ENCODE data around the gene ZWINT. TPM values are rescaled to one million over a fixed set of nuclear protein-coding genes. Genes with fewer than 3 reads are reported as not detected.

The ZWINT gene
- total and polyA plus RNA-seq, 2 of the 8 experiments (the other 6 are each of a cell fraction or from before 2014, with no cell fraction given) = 52.1 to 71.2 TPM

DNA sequence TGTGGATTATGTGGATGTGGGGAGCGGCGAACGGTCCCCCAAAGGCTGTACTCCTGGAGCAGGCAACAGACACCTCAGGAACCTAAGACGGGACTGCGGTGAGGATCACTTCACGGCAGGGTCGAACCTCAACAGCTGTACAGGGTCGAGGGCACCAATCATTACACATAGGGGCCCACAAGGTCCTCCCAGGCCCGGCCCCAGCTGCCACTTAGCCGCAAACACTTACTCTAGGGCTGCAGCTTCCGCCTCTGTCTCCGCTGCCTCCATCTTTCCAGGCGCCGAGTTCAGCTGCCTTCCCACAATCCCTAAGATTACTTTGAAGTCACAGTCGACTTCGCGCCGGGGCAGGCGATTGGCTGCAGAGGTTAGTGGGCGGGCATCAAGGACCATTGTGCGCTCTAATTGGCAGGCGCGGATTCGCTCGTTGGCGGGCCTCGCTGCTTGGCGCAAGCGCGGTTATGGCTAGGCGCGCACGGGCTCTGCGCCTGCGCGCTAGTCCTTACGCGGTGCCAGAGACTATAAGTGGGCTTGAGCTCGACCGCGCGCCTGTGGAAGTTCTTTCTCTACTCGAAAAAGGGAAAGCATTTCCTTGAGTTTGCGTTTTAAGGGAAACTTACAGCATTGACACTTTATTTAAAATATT is at the start of gene ZWINT (continued):
- TF ChIP-seq, protein P1, sequence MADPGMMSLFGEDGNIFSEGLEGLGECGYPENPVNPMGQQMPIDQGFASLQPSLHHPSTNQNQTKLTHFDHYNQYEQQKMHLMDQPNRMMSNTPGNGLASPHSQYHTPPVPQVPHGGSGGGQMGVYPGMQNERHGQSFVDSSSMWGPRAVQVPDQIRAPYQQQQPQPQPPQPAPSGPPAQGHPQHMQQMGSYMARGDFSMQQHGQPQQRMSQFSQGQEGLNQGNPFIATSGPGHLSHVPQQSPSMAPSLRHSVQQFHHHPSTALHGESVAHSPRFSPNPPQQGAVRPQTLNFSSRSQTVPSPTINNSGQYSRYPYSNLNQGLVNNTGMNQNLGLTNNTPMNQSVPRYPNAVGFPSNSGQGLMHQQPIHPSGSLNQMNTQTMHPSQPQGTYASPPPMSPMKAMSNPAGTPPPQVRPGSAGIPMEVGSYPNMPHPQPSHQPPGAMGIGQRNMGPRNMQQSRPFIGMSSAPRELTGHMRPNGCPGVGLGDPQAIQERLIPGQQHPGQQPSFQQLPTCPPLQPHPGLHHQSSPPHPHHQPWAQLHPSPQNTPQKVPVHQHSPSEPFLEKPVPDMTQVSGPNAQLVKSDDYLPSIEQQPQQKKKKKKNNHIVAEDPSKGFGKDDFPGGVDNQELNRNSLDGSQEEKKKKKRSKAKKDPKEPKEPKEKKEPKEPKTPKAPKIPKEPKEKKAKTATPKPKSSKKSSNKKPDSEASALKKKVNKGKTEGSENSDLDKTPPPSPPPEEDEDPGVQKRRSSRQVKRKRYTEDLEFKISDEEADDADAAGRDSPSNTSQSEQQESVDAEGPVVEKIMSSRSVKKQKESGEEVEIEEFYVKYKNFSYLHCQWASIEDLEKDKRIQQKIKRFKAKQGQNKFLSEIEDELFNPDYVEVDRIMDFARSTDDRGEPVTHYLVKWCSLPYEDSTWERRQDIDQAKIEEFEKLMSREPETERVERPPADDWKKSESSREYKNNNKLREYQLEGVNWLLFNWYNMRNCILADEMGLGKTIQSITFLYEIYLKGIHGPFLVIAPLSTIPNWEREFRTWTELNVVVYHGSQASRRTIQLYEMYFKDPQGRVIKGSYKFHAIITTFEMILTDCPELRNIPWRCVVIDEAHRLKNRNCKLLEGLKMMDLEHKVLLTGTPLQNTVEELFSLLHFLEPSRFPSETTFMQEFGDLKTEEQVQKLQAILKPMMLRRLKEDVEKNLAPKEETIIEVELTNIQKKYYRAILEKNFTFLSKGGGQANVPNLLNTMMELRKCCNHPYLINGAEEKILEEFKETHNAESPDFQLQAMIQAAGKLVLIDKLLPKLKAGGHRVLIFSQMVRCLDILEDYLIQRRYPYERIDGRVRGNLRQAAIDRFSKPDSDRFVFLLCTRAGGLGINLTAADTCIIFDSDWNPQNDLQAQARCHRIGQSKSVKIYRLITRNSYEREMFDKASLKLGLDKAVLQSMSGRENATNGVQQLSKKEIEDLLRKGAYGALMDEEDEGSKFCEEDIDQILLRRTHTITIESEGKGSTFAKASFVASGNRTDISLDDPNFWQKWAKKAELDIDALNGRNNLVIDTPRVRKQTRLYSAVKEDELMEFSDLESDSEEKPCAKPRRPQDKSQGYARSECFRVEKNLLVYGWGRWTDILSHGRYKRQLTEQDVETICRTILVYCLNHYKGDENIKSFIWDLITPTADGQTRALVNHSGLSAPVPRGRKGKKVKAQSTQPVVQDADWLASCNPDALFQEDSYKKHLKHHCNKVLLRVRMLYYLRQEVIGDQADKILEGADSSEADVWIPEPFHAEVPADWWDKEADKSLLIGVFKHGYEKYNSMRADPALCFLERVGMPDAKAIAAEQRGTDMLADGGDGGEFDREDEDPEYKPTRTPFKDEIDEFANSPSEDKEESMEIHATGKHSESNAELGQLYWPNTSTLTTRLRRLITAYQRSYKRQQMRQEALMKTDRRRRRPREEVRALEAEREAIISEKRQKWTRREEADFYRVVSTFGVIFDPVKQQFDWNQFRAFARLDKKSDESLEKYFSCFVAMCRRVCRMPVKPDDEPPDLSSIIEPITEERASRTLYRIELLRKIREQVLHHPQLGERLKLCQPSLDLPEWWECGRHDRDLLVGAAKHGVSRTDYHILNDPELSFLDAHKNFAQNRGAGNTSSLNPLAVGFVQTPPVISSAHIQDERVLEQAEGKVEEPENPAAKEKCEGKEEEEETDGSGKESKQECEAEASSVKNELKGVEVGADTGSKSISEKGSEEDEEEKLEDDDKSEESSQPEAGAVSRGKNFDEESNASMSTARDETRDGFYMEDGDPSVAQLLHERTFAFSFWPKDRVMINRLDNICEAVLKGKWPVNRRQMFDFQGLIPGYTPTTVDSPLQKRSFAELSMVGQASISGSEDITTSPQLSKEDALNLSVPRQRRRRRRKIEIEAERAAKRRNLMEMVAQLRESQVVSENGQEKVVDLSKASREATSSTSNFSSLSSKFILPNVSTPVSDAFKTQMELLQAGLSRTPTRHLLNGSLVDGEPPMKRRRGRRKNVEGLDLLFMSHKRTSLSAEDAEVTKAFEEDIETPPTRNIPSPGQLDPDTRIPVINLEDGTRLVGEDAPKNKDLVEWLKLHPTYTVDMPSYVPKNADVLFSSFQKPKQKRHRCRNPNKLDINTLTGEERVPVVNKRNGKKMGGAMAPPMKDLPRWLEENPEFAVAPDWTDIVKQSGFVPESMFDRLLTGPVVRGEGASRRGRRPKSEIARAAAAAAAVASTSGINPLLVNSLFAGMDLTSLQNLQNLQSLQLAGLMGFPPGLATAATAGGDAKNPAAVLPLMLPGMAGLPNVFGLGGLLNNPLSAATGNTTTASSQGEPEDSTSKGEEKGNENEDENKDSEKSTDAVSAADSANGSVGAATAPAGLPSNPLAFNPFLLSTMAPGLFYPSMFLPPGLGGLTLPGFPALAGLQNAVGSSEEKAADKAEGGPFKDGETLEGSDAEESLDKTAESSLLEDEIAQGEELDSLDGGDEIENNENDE (IDR thresholded peaks at IDR 0.05; ENCODE audit: insufficient replicate concordance, low read length) = no peak
- TF ChIP-seq NANOG (IDR thresholded peaks at IDR 0.05; ENCODE audit: insufficient read depth, low read depth, low read length, poor library complexity, severe bottlenecking) = no peak
- TF ChIP-seq RAD21 (IDR thresholded peaks at IDR 0.05 in 1 of 2, conservative IDR thresholded peaks at IDR 0.05 in 1 of 2; ENCODE audit: low read depth in 2 of 2, low read length in 2 of 2) = no peak
- no peak for TF ChIP-seq SIX5 (IDR thresholded peaks at IDR 0.05; ENCODE audit: low read depth, low read length)
- peak; percentile 33; the same call in 1 of the 2 replicates for TF ChIP-seq SP2 (IDR thresholded peaks at IDR 0.05; ENCODE audit: low read length)
- TF ChIP-seq YY1 (IDR thresholded peaks at IDR 0.05; ENCODE audit: low read depth, low read length) = peak; percentile 91
- TF ChIP-seq ZNF274 (IDR thresholded peaks at IDR 0.05; ENCODE audit: borderline replicate concordance, extremely low read depth, low read length) = no peak
- TF ChIP-seq KDM1A (IDR thresholded peaks at IDR 0.05; ENCODE audit: borderline replicate concordance, low read length) = no peak
- TF ChIP-seq SRF (IDR thresholded peaks at IDR 0.05; ENCODE audit: low read depth, low read length) = no peak
- no peak for TF ChIP-seq HDAC6 (IDR thresholded peaks at IDR 0.05; ENCODE audit: low read depth, low read length)
